Measurements from ENCODE around the gene CCDC6.
"Not testable (repeated sequence)": the region's sequence is repeated elsewhere in the genome, so short reads cannot be mapped to it uniquely, and the experiment has no call there.

CCDC6 gene

GRCh38 chr10:59877191-59877671, 29.1 kb downstream of the CCDC6 start:
- Histone ChIP-seq H3K79me2 (ENCODE audit: insufficient read depth, low read depth) (peaks cover 36% of the 10 kb centered on the region; the same call in 1 of the 2 replicates), H3K4me2 (no peak overlapping the region), H2AFZ (ENCODE audit: low read depth) (no peak overlapping the region), H3K4me1 (ENCODE audit: low read depth, poor library complexity, severe bottlenecking) (peaks cover 34% of the 10 kb centered on the region), H3K27ac (no peak overlapping the region), H3K27me3 (ENCODE audit: insufficient read depth, low read depth) (no peaks in the 10 kb centered on the region), H4K20me1 (ENCODE audit: insufficient read depth) (no peaks in the 10 kb centered on the region), H3K9ac (no peak overlapping the region), H3K4me3 (IDR thresholded peaks at IDR 0.05; ENCODE audit: insufficient read depth, low read depth, low read length) (no peak overlapping the region), H3K36me3 (ENCODE audit: insufficient read depth) (no peaks in the 10 kb centered on the region)
- no peak for TF ChIP-seq CTCF (conservative IDR thresholded peaks at IDR 0.05; ENCODE audit: low read depth, low read length)

GRCh38 chr10:59876695-59877094, 29.7 kb downstream of the CCDC6 start:
- Histone ChIP-seq H4K20me1 (ENCODE audit: insufficient read depth) (no peaks in the 10 kb centered on the region), H2AFZ (ENCODE audit: low read depth) (no peak overlapping the region), H3K27ac (no peak overlapping the region), H3K79me2 (ENCODE audit: insufficient read depth, low read depth) (peaks cover 36% of the 10 kb centered on the region; the same call in 1 of the 2 replicates), H3K4me2 (no peak overlapping the region), H3K4me3 (IDR thresholded peaks at IDR 0.05; ENCODE audit: insufficient read depth, low read depth, low read length) (no peak overlapping the region), H3K4me1 (ENCODE audit: low read depth, poor library complexity, severe bottlenecking) (peaks cover 33% of the 10 kb centered on the region), H3K36me3 (ENCODE audit: insufficient read depth) (no peaks in the 10 kb centered on the region), H3K27me3 (ENCODE audit: insufficient read depth, low read depth) (no peaks in the 10 kb centered on the region), H3K9ac (no peak overlapping the region)
- TF ChIP-seq CTCF (conservative IDR thresholded peaks at IDR 0.05; ENCODE audit: low read depth, low read length) = no peak

GRCh38 chr10:59876208-59876607, 30.1 kb downstream of the CCDC6 start:
- H3K4me2 ChIP-seq = not testable (repeated sequence)

GRCh38 chr10:59873896-59874295, 32.5 kb downstream of the CCDC6 start:
- Histone ChIP-seq H2AFZ (ENCODE audit: low read depth) (no peak overlapping the region), H3K27ac (no peak overlapping the region), H3K4me3 (IDR thresholded peaks at IDR 0.05; ENCODE audit: insufficient read depth, low read depth, low read length) (no peak overlapping the region), H3K36me3 (ENCODE audit: insufficient read depth) (no peaks in the 10 kb centered on the region), H3K4me1 (ENCODE audit: low read depth, poor library complexity, severe bottlenecking) (peaks cover 5% of the 10 kb centered on the region), H3K4me2 (no peak overlapping the region), H3K79me2 (ENCODE audit: insufficient read depth, low read depth) (peaks cover 36% of the 10 kb centered on the region; the same call in 1 of the 2 replicates), H4K20me1 (ENCODE audit: insufficient read depth) (no peaks in the 10 kb centered on the region), H3K9ac (no peak overlapping the region), H3K27me3 (ENCODE audit: insufficient read depth, low read depth) (no peaks in the 10 kb centered on the region)
- no peak for TF ChIP-seq CTCF (conservative IDR thresholded peaks at IDR 0.05; ENCODE audit: low read depth, low read length)

More at GRCh38 chr10:59876208-59876607, 30.1 kb downstream of the CCDC6 start:
- not testable (repeated sequence) for H3K4me3 ChIP-seq (IDR thresholded peaks at IDR 0.05; ENCODE audit: insufficient read depth, low read depth, low read length); H3K36me3 ChIP-seq (ENCODE audit: insufficient read depth); H4K20me1 ChIP-seq (ENCODE audit: insufficient read depth); H3K9ac ChIP-seq; H3K27ac ChIP-seq; H3K27me3 ChIP-seq (ENCODE audit: insufficient read depth, low read depth); H2AFZ ChIP-seq (ENCODE audit: low read depth)
- H3K4me1 ChIP-seq (ENCODE audit: low read depth, poor library complexity, severe bottlenecking) = peaks cover 28% of the 10 kb centered on the region
- H3K79me2 ChIP-seq (ENCODE audit: insufficient read depth, low read depth) = peaks cover 36% of the 10 kb centered on the region; the same call in 1 of the 2 replicates

- peaks cover 33% of the 10 kb centered on the region; the same call in 1 of the 2 replicates for H3K79me2 ChIP-seq (ENCODE audit: insufficient read depth, low read depth)
Observed at GRCh38 chr10:59872892-59873463, 33.4 kb downstream of the CCDC6 start.

More at GRCh38 chr10:59872892-59873463, 33.4 kb downstream of the CCDC6 start:
- Histone ChIP-seq H3K27ac (no peak overlapping the region), H3K4me1 (ENCODE audit: low read depth, poor library complexity, severe bottlenecking) (no peaks in the 10 kb centered on the region), H3K36me3 (ENCODE audit: insufficient read depth) (no peaks in the 10 kb centered on the region), H3K9ac (no peak overlapping the region), H2AFZ (ENCODE audit: low read depth) (no peak overlapping the region), H3K4me3 (IDR thresholded peaks at IDR 0.05; ENCODE audit: insufficient read depth, low read depth, low read length) (no peak overlapping the region), H3K27me3 (ENCODE audit: insufficient read depth, low read depth) (no peaks in the 10 kb centered on the region), H4K20me1 (ENCODE audit: insufficient read depth) (no peaks in the 10 kb centered on the region), H3K4me2 (no peak overlapping the region)
- TF ChIP-seq CTCF (conservative IDR thresholded peaks at IDR 0.05; ENCODE audit: low read depth, low read length) = no peak

All from KMS-11 (cell line).